ENCODE measurements around the gene ZNF594.
"Not testable (repeated sequence)": the region's sequence is repeated elsewhere in the genome, so short reads cannot be mapped to it uniquely, and the experiment has no call there.

ZNF594 gene

DNA sequence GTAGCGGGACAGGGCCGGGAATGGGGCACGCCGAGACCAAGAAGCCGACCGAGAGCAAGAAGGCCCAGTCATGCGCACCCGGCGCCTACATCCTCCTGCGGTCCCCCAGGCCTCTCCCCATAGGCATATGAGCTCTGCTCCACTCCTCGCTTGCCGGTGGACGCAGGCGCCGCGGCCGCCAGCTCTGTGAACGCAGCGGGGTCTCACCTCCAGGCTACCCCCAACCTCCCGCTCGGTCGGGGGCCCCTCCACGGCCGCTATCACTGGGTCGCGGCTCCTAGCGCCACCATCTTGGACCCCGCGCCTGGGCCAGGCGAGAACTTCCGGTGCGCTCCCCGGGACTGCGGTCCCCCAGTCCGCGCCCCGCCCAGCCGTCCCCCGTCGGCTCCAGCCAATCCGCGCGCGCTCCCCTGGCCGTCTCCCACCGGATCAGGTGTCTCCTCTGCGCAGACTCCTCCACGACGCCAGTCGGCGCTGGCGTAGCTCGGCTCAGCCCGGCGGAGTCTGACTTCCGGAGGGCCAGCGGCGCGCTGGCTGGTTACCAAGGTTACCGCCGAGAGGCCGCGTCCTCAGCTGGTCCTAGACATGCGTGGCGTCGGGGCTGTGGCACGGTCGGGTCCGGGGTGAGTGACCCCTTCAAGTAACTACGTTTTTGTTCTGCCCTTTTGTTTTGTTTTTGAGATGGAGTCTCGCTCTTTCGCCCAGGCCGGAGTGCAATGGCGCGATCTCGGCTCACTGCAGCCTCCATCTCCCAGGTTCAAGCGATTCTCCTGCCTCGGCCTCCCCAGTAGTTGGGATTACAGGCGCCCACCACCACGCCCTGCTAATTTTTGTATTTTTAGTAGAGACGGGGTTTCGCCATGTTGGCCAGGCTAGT lies at the start of gene ZNF594:
ZNF594 (minus strand) TSS at position 328 of the 877 bp plus-strand sequence. CDS start 7,612 bp downstream, outside the sequence.
- DNase-seq: peak; percentile 87 to 95

DNA sequence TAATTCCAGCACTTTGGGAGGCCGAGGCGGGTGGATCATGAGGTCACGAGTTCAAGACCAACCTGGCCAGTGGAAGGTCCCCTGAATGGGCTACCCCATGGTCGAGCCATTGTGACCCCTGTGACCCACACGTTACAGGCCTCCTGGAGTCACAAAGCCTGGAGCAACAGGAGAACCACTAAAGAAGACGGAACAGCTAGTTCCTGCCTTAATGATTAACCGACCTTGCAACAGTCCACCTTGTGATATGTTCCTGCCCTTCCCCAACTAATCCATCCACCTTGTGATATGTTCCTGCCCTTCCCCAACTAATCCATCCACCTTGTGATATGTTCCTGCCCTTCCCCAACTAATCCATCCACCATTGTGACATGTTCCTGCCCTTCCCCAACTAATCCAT lies 48.1 kb upstream of the ZNF594 start:
- DNase-seq: not testable (repeated sequence)

DNA sequence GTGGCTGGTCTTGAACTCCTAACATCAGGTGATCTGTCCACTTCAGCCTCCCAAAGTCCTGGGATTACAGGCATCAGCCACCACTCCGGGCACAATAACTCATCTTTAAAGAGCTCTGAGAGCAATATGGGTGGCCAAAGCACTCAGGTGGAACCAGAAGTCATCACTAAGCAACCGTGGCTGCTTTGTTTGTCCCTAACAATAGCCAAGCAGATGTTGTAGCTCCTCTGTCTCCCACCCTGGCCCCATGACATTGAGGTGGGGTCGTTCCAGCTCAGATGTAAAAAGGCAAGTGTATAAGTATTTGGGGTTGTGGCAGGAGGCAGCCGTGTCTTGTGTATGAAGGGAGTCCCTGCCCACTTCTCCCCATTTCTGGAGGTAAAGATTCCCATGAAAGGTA lies 46.7 kb upstream of the ZNF594 start:
- DNase-seq: no peak

DNA sequence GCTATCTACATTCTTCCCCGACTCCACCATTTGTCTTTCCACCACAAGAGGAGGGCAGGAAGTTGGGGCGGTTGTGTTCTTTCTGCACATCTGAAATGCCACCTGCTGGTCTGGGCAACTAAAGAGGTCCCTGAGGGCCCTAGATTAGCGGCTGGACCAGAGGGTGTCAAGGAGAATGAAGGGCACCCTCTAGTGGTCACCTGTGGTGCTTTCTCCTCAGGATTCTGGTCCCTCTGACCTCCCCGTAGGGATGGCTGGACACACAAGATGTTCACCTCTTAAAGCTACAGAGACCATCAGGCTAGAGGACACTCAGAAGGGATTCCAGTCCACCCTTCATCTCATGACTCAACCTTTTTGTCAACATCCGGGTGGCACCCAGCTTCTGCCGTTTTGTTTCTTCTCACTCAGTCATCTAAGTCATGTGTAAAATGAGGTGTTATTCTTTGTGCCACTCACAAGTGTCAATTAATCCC lies 45.9 kb upstream of the ZNF594 start:
- peak; percentile 31 to 57 for DNase-seq

DNA sequence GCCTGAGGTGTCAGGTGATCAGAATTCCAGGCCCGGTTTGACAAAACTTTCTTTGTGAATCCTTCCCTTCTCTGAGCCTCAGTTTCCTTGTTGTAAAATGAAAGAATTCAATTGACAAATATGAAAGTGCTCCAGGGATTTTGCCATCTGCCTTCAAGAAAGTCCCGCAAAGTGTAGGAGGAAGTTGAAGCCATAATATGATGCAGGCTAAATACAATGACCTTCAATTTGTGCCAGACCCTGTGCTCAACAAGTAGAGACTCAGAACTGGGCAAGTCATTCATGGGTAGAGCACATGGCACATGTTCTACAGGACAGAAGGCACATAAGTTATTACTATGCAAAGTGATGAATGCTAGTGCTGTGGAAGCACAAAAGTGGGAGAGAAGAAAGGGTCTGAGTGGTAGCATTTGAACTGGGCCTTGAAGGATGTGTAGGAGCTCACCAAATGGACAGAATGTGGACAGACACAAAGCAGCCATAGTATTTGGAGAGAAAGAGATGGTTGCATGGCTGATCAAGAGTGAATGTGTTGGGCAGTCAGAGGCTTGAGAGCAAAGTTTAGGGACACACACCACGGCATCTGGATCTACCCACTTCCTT lies 45.4 kb upstream of the ZNF594 start:
- DNase-seq: no peak

DNA sequence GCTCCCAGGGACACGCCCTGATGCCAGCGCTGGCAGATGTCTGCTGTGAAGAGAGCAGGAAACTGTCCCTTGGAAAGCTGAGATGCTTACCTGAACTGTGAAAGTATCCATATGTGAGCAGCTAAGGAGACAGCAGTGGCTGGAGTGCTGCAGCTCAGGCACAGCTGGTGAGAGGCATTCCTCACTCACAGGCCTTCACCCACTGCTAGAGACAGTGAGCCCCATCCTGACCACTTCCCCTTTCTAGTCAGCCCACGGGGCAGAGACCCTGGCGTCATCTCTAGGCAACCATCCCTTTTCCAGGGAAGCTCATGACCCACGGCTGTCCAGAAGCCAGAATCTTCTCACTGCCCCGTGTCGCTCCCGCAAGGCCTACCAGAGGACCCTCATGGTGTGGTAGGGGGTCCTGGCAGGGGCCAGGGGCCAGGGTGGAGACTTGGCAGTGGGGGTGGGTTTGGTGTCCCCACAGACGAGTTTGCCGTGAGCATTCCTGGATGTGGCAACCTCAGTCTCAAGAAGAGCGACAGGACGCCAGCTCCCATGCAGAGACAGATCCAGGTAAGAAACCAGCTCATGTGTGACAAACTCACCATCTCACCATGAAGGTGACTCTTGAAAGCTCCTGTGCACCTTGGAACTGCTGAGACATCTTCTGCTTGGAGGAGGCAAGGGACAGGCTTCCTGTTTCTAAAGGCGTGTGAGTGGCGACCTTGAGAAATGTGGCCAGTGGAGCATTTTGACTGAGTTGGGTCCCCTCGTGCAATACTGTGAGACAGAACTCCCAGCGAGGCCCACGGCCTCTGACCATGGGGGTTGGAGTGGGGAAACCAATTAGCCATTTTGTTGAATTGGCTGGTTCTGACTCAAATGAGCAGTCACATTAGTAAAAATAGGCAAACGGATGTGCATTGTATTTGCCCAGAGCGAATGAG lies 43.2 kb upstream of the ZNF594 start, which contains the start of gene SCIMP:
SCIMP (minus strand) TSS at position 216 of the 932 bp plus-strand sequence; CDS start at position 111, 105 bp downstream.
- no peak for DNase-seq

DNA sequence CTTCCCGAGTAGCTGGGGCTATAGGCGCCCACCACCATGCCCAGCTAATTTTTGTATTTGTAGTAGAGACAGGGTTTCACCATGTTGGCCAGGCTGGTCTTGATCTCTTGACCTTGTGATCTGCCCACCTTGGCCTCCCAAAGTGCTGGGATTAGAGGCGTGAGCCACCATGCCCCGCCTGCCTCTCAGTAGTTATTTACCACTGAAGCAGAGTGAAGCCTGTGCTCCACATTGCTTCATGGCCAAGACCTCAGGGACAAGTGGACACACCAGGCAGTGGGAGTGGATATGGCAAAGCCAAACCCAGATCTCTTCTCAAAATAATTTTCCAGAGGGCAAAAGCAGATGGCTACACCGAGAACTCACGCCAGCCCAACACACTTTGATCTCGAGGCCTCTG lies 41.8 kb upstream of the ZNF594 start:
- DNase-seq: not testable (repeated sequence)

DNA sequence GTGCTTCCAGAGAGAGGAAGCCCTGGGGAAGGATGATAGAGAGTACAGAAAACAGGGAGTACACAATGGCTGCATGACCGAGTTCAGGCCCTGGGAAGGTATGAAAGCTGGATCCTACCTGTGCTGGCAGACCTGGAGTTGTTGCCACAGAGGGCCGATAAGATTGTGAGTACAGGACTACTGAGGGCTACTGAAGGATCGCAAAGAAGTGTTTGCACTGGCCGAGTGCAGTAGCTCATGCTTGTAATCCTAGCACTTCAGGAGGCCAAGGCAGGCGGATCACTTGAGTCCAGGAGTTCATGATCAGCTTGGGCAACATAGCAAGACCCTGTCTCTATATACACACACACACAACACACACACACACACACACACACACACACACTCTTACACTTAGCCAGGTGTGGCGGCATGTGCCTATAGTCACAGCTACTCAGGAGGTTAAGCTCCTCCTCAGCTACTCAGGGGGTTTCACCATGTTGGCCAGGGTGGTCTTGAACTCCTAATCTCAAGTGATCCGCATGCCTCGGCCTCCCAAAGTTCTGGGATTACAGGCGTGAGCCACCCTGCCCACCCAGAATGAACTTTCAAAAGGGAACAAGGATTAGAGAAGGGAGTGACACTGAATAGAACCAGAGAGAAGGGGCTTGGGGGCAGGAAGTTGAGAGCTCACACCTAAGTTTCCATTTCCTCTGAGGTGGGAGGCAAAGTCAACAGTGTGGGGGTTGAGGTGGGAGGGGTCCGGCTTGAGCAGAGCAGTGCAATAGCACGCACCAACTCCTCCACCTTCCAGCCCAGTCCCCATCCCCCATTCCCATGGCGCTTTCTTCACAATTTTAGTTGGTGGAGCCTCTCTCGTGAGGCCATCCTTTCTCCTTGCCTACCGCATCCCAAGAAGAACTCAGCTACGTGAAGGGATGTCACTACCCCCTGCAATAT lies 35.5 kb upstream of the ZNF594 start:
- DNase-seq: no peak

DNA sequence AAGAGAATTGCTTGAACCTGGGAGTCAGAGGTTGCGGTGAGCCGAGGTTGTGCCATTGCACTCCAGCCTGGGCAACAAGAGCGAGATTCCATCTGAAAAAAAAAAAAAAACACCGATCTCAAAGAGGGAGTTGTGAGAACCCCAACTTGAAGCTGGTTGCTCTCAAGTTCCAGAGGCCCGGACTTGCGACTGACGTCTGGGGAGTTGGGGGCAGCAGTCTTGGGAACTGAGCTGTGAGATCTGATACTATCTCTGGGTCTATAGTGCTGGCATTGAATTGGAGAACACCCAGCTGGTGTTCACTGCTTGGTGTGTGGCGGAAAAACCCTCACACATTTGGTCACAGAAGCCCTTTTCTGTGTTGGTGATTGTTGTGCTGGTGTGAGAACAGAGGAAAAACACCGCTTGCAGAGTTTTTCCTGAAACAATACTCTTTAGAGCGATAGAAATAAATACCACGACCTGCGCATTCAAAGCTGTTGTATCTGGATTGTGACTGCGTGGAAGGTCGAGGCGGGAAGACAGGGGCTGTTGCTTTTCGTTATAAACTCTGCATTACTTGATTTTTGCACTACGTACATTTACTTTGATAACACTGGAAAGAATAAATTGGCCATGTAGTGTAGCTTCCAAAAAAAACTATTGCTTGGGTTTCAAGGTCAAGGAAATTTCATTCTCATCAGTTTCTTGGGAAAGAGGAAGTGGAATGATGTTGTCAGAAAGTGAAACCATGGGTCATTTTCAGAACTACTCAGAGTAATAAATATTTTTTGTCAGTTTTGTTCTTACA lies 34.2 kb upstream of the ZNF594 start:
- DNase-seq: no peak

DNA sequence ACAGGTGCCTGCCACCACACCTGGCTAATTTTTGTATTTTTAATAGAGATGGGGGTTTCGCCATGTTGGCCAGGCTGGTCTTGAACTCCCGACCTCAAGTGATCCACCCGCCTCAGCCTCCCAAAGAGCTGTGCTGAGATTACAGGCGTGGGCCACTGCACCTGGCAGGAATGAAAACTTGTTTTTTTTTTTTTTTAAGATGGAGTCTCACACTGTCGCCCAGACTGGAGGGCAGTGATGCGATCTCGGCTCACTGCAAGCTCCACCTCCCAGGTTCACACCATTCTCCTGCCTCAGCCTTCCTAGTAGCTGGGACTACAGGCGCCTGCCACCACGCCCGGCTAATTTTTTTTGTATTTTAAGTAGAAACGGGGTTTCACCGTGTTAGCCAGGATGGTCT lies 30.2 kb upstream of the ZNF594 start:
- DNase-seq: not testable (repeated sequence)

DNA sequence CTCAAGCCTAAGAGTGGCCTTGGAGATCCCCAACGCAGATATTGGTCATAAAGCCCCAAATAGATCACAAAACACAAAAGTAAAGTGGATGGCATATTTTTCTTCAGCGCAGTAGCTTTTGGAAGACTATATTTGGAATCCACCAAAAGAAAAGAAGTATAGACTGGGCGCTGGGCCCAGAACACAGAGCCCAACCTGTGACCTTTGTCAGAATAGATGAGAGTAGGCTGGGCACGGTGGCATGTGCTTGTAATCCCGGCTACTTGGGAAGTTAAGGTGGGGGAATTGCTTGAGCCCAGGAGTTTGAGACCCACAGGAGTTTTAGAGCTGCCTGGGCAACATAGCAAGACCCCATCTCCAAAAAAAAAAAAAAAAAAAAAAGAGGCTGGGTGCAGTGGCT lies 28.4 kb upstream of the ZNF594 start:
- DNase-seq: no peak

DNA sequence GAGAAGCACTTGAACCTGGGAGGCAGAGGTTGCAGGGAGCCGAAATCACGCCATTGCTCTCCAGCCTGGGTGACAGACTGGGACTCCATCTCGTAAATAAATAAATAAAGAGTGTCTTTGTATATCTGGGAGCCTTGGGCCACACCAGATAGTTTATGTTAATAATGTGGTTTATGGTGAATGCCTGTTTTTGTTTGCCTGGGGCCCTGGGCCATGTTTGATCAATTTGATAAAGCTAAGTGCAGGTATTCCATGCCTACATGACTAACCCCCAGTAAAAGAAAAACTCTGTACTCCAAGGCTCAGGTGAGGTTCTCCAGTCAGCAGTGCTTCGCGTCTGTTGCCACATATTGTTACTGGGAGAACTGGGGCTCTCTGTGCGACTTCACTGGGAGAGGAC lies 27.9 kb upstream of the ZNF594 start:
- no peak for DNase-seq

DNA sequence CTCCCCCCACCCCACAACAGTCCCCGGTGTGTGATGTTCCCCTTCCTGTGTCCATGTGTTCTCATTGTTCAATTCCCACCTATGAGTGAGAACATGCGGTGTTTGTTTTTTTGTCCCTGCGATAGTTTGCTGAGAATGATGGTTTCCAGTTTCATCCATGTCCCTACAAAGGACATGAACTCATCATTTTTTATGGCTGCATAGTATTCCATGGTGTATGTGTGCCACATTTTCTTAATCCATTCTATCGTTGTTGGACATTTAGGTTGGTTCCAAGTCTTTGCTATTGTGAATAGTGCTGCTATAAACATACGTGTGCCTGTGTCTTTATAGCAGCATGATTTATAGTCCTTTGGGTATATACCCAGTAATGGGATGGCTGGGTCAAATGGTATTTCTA lies 25.9 kb upstream of the ZNF594 start:
- not testable (repeated sequence) for DNase-seq

DNA sequence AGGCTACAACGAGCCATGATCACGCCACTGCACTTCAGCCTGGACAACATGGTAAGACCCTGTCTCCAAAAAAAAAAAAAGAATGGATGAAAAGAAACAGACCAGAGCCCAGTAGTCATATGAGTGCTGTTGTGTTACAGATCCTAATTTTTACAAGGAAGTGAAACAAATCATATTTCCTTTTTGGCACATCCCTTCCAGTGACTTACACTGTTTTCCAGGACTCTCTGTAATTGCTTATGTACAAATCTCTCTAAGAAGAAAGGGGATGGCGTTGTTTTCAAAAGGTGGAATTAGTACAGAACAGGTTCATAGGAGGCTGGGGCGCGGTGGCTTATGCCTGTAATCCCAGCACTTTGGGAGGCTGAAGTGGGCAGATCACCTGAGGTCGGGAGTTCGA lies 19.8 kb upstream of the ZNF594 start:
- DNase-seq: no peak

DNA sequence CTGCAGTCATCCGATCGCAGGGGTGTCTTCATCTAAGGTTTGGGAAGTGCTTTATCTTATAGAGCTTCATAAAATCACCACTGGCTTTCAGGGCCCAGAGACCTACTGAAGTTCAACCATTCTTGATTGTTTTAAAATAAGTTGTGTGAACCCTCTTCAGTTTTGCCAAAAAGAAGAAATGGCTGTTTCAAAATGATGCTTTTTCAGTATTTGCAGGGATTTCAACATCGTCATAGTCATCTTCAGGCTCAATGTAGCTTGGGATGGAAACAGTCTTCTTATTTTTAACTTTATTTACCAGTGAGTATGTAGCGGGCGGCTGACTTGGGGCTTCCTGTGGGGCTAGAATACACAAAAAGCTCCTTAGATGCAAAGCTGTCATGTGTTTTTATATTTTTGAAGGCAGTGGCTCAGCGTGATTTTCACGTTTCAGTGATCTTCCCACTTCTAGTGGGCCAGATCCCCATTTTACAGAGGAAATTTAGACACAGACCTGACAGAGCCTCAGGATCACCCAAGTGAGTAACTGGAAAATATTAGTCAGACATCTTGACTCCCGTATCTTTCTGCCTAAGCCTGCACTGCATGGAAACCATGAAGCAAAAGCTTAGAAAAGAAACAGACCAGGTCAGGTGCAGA lies 19.1 kb upstream of the ZNF594 start:
- DNase-seq: no peak

DNA sequence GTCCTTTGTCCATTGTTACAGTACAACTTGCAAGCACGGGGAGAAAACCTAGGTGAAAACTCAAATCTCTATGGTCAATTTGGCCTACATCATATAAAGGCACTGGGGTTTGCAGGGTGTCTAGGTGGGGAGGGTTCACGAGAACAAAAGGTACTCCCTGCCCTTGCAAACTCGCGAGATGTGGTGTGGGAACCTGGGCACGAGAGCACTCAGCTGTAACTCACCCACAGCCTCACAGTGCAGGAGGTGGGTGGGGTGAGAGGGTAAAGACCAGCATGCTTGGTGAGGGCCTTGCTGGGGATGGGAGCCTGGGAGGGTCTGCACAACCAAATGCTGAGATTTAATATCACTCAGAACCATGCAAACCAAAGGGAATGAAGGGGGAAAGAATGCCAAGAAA lies 18.4 kb upstream of the ZNF594 start:
- DNase-seq: no peak

DNA sequence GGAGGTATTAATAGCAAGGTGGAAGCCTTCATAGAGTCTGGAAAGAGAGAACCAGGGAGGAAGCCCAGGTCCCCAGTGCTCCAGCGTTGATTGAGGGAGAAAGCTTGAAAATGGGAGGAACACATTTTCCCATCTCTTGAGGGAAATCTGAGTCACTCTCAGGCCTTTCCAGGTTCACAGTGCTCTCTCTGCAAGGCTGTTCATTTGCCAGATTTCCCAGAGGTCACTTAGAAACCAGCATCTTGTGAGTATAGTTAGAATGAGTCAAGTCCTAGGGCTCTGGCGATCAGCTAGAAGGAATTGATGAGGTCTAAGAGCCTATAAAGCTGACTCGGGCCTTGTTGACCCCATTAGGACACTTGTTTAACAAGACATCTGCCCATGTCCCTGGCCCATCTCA lies 17.7 kb upstream of the ZNF594 start:
- DNase-seq: no peak

DNA sequence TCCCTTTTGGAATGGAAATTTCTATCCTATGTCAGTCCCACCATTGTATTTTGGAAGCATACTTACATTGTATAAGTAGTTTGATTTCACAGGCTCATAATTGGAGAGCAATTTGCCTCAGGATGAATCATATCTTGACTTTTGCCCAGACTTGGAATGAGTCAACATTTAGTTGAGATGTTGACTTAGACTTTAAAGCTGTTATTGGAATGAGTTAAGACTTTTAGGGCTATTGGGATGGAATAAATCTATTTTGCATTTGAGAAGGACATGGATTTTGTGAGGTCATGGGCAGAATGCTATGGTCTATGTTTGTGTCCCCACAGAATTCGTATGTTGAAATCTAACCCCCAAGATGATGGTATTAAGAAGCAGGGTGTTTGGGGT lies 12.2 kb upstream of the ZNF594 start:
- no peak for DNase-seq

DNA sequence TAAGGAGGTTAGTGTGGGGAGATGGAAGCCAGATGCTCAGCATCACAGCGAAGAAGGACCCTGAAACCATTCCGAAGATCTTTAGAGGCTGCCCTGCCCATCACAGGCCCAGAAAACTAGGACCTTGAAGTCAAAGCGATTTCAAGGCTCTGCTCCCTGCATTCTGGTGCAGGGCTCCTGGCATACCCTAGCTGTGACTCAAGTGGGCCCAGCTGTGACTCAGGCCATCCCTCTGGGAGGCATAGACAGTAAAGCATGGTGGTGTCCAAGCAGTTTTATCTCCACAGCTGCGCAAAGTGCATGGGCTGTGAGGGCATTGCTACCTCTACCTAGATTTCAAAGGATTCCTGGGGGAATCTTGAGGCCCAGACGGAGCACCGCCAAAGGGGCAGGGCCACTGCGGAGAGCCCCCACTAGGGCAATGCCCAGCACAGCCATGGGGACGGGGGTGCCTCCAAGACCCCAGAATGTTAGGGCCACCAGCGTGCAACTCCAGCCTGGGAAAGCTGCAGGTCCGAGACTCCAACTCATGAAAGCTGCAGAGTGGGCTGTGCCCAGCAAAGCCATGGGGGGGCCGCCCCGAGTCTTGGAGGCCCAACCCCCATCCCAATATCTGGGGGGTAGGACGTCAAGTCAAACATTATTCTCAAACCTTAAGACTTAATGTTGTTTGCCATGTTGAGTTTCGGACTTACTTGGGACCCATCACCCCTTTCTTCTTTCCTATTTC lies 11.7 kb upstream of the ZNF594 start:
- DNase-seq: no peak

DNA sequence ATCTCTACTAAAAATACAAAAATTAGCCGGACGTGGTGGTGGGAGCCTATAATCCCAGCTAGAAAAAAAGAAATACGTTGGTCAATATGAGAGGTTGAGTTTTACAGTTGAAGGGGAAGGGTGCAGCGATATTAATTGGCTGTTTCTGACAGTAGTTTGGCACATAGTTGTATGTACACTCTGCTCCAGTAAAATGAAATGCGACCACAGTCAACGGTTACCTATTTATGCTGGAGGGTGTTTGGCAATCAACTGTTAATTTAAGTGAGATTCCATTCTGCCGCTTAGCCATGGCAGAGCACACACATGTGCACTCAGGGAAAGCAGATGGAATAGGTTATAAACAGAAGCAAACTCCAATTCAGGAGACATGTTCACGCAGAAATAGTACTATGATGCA lies 9.3 kb upstream of the ZNF594 start:
- peak in 1 of 2 experiments; percentile 2 for DNase-seq
